ENCODE data around the gene ATIC. TPM values are rescaled to one million over a fixed set of nuclear protein-coding genes. Genes with fewer than 3 reads are reported as not detected.

ATIC gene
- total RNA-seq, 1 experiment from 2014 or later: 18.3 TPM

GRCh38 chr2:215396595-215397313, 84.9 kb downstream of the ATIC start:
- Histone ChIP-seq H3K36me3 (peaks cover 92% of the 10 kb centered on the region), H3K9me3 (replicated peaks) (no peaks in the 10 kb centered on the region), H3K4me3 (no peak overlapping the region), H3K27me3 (replicated peaks) (no peaks in the 10 kb centered on the region), H3K4me1 (replicated peaks) (peaks cover 17% of the 10 kb centered on the region), H3K27ac (peak overlapping the region; percentile 19; the same call in 1 of the 2 replicates)
- DNase-seq (ENCODE audit: low read depth in 1 of 2, low spot score in 2 of 2): no peak

- DNase-seq (ENCODE audit: low read depth in 1 of 2, low spot score in 2 of 2): no peak
- peaks cover 23% of the 10 kb centered on the region for H3K4me1 ChIP-seq (replicated peaks)
- no peak overlapping the region for H3K4me3 ChIP-seq
- no peaks in the 10 kb centered on the region for H3K9me3 ChIP-seq (replicated peaks)
- peaks cover 92% of the 10 kb centered on the region for H3K36me3 ChIP-seq
- no peaks in the 10 kb centered on the region for H3K27me3 ChIP-seq (replicated peaks)
- no peak overlapping the region for H3K27ac ChIP-seq
Measured at GRCh38 chr2:215397632-215398341, 85.9 kb downstream of the ATIC start.

GRCh38 chr2:215399067-215399716, 87.3 kb downstream of the ATIC start:
- H3K27ac ChIP-seq: no peak overlapping the region

More at GRCh38 chr2:215399067-215399716, 87.3 kb downstream of the ATIC start:
- H3K4me3 ChIP-seq: no peak overlapping the region
- DNase-seq (ENCODE audit: low read depth in 1 of 2, low spot score in 2 of 2): no peak
- peaks cover 23% of the 10 kb centered on the region for H3K4me1 ChIP-seq (replicated peaks)
- peaks cover 94% of the 10 kb centered on the region for H3K36me3 ChIP-seq
- no peaks in the 10 kb centered on the region for H3K27me3 ChIP-seq (replicated peaks)
- H3K9me3 ChIP-seq (replicated peaks): no peaks in the 10 kb centered on the region

Other genes starting within 250 kb of the ATIC start
- 0.11 TPM in 1 of 2 replicates, not detected in the other for gene ABCA12, start 173.4 kb upstream of the ATIC start, total RNA-seq (2014; rRNA removed; shearing (Covaris generic))
- 498 and 887 TPM in 2 replicates for gene FN1, start 124.0 kb downstream of the ATIC start, total RNA-seq (2014; rRNA removed; shearing (Covaris generic))